Measurements from ENCODE around the gene FGGY. TPM values are rescaled to one million over a fixed set of nuclear protein-coding genes. Genes with fewer than 3 reads are reported as not detected.

The FGGY gene
- total and polyA plus RNA-seq, 2 donors (not counting 3 experiments of a cell fraction or from before 2014, with no cell fraction given), result 5.6 to 6.4 TPM

- CTCF ChIA-PET, result interaction anchor here (0.6 kb wide), 1 partner anchor 269 kb away, joined by 3 read pairs; no protein-coding TSS in a partner anchor
- no peak for TF ChIP-seq MAX (IDR thresholded peaks at IDR 0.05; ENCODE audit: insufficient read depth, insufficient read length)
- TF ChIP-seq POLR2A (IDR thresholded peaks at IDR 0.05; ENCODE audit: low read depth, low read length), result no peak
- TF ChIP-seq EZH2 (IDR thresholded peaks at IDR 0.05; ENCODE audit: borderline replicate concordance, low read depth, low read length, severe bottlenecking), result no peak
- TF ChIP-seq CTCF (IDR thresholded peaks at IDR 0.05; ENCODE audit: extremely low read depth in 1 of 2, insufficient read depth in 1 of 2, low read depth in 1 of 2, low read length in 2 of 2), result no peak
- no peak for TF ChIP-seq GATA2 (IDR thresholded peaks at IDR 0.05; ENCODE audit: insufficient read depth, insufficient read length, low read depth, low read length)
- TF ChIP-seq FOS (IDR thresholded peaks at IDR 0.05; ENCODE audit: borderline replicate concordance, insufficient read depth, low read length), result no peak
- no peak for TF ChIP-seq POLR2AphosphoS5 (IDR thresholded peaks at IDR 0.05; ENCODE audit: insufficient read depth, low read depth, low read length)
- POLR2A ChIA-PET, result no interaction called here
- Histone ChIP-seq H3K36me3 (ENCODE audit: control insufficient read depth in 2 of 2, extremely low read depth in 1 of 2, insufficient read depth in 2 of 2, low read length in 2 of 2) (no peaks in the 10 kb centered on the region), H3K4me3 (replicated peaks in 1 of 3; ENCODE audit: insufficient read depth in 1 of 3, low read depth in 1 of 3, low read length in 3 of 3) (no peak overlapping the region), H3K9me1 (replicated peaks; ENCODE audit: control insufficient read depth, extremely low read depth, insufficient read depth, low read length) (no peaks in the 10 kb centered on the region), H3K79me2 (ENCODE audit: control insufficient read depth, insufficient read depth, low read length) (no peaks in the 10 kb centered on the region), H3K4me1 (ENCODE audit: control insufficient read depth, extremely low read depth, insufficient read depth, low read length) (no peaks in the 10 kb centered on the region), H3K4me2 (ENCODE audit: insufficient read depth, low read length) (no peak overlapping the region), H3K9ac (replicated peaks; ENCODE audit: extremely low read depth, insufficient read depth, low read length) (no peak overlapping the region), H3K27ac (ENCODE audit: insufficient read depth, low read depth, low read length) (no peak overlapping the region), H3K27me3 (ENCODE audit: control insufficient read depth in 2 of 2, insufficient read depth in 2 of 2, low read length in 2 of 2) (no peaks in the 10 kb centered on the region), H3K9me3 (replicated peaks; ENCODE audit: control insufficient read depth, insufficient read depth, low read length) (no peaks in the 10 kb centered on the region), H4K20me1 (replicated peaks; ENCODE audit: control insufficient read depth, extremely low read depth, insufficient read depth, low read length) (no peaks in the 10 kb centered on the region), H2AFZ (ENCODE audit: low read depth, low read length) (no peak overlapping the region)
- intact Hi-C loops (cut with micrococcal nuclease) (loop anchor here (1.0 to 10.0 kb wide), 4 partner anchors 245 to 545 kb away; no protein-coding TSS in a partner anchor), dilution Hi-C loops (cut with MboI; ENCODE audit: extremely low pct_ligation_motif_present, low sequenced_read_pairs) (no loop called here)
- FAIRE-seq (no peak), DNase-seq (ENCODE audit: low read depth, low spot score) (no peak)
- BruUV-seq (replicated peaks), result no TSS peak
Measured at GRCh38 chr1:59429656-59430055, 132.8 kb downstream of the FGGY start.

Measured in endothelial cell of umbilical vein (primary cell).